Right renal pelvis (tissue), 4 donors: ENCODE data around the gene ASIC2. TPM values are rescaled to one million over a fixed set of nuclear protein-coding genes. Genes with fewer than 3 reads are reported as not detected.

Source experiments
- DNase-seq, 4 donors: peaks; one replicate each; pipeline ENCODE4 v3.0.0-alpha.2; 2013; ENCODE audit warnings: low read depth in 4 of 4, low spot score in 3 of 4, missing footprints in 1 of 4
- polyA plus RNA-seq, 4 donors: library from polyadenylated mRNA; unstranded; fragments of 120-200 nt; gene quantifications; one replicate each; pipeline ENCODE4 v1.2.1, GENCODE V29; 2013; ENCODE audit not compliant: insufficient read length in 4 of 4

ASIC2 gene
- polyA plus RNA-seq, 4 donors: 3.3 to 3.7 (median 3.5) TPM

- no peak for DNase-seq
Observed at GRCh38 chr17:33209671-33210070, 83.4 kb downstream of the ASIC2 start.

GRCh38 chr17:33207231-33207630 lies 85.9 kb downstream of the ASIC2 start:
- no peak for DNase-seq

GRCh38 chr17:33205552-33205951 lies 87.5 kb downstream of the ASIC2 start:
- no peak for DNase-seq

- no peak for DNase-seq
Observed at GRCh38 chr17:33204701-33205100, 88.4 kb downstream of the ASIC2 start.

DNA sequence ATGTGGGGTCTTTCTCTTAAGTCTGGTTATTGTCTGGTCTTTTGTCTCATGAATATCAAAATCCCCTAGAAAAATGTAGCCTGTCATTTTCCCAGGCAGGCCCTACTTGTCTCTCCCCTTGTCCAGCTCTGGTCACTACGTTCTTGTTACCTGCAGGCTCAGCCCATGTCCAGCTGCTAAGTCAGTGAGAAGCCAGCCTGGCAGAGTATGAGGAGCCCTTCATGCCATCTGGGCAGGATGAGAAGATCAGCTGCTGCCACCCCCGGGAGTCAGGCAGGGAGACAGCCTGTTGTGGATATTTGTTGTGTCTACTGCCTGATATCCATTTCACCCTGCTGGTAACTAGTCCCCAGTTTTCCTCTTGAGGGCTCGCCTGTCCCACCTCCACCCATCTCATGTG lies 88.9 kb downstream of the ASIC2 start:
- no peak for DNase-seq

GRCh38 chr17:33202796-33203495 lies 90.1 kb downstream of the ASIC2 start:
- DNase-seq: no peak

GRCh38 chr17:33202021-33202420 lies 91.1 kb downstream of the ASIC2 start:
- DNase-seq: no peak

- DNase-seq: no peak
Observed at GRCh38 chr17:33201283-33201682, 91.8 kb downstream of the ASIC2 start.

DNA sequence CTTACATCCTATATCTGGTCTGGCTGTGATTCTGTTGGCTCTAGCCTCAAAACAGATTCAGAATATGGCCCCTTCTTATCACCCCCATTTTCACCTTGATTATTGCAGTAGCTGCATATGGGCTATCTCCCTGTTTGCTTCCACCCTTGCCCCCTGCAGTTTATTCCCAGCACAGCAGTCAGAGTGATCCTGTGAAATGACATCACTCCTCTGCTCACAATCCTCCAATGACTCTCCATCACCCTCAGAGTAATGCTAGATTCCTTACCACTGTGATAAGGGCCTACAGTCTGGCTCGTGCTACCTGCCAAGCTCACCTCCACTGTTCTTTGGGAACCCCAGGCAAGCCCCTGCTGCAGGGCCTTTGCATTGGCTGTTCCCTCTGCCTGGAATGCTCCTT lies 92.5 kb downstream of the ASIC2 start:
- DNase-seq: no peak

DNA sequence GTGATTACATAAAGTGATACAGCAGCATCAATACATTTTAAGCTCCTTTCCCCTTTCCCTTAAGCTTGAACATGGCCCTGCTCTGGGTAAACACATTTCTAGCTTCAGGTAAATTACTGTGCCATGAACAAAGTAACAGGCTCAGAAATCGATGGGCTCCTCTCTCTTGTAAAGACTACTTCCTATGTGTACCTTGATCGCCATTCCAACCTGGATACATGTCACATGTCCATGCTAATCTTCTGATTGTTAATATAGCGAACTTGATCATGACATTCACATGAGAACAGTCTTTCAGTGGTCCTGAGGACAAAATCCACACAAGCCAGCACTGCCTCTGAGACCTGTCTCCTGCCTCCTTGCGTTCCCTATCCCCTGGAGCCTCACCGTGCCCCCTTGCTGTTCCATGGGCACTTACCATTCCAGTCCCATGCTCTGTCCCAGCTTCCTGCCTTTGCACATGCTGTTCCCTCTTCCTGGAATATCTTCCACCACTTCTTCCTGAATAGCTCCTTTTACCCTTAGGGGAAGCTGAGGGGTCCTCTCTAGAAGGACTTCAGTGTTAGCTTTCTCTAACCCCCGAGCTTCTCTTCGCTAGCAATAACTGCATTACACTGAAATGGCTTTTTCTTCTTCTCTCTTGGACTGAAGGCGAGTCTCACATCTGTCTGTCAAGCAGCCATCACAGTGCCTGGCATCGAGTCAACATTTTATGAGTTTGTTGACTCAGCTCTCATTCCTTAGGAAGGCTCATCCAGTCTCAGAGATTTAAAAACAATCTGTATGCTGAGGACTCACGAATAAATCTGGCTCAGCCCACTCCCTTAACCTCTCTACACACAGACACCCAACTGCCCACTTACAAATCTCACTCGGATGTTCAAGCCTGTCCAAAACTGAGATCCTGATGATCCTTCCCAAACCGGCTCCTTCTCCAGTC lies 93.3 kb downstream of the ASIC2 start:
- DNase-seq: peak in 1 of 4 donors; percentile 26

DNA sequence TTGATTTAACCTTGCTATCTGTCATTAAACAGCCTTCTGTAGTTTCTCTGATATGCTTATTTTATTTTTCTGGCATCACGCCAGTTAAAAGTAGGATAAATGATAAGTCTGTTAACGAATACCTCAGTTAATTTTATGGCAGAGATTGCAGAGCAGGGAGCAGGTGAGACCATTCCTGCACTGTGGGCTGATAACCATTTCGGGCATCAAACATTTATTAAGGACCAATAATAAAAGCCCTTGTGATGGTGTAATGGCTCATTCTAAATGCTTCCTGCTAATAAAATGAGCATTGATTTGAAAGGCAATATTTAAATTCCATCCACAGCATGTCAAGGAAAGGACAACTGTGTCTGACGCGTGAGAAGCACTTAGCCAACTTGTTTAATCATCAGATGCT lies 94.1 kb downstream of the ASIC2 start:
- no peak for DNase-seq

GRCh38 chr17:33197342-33197741 lies 95.8 kb downstream of the ASIC2 start:
- no peak for DNase-seq

GRCh38 chr17:33196883-33197282 lies 96.2 kb downstream of the ASIC2 start:
- DNase-seq: no peak

- no peak for DNase-seq
Observed at GRCh38 chr17:33192951-33193911, 99.9 kb downstream of the ASIC2 start.

- no peak for DNase-seq
Observed at GRCh38 chr17:33183487-33184026, 109.5 kb downstream of the ASIC2 start.

DNA sequence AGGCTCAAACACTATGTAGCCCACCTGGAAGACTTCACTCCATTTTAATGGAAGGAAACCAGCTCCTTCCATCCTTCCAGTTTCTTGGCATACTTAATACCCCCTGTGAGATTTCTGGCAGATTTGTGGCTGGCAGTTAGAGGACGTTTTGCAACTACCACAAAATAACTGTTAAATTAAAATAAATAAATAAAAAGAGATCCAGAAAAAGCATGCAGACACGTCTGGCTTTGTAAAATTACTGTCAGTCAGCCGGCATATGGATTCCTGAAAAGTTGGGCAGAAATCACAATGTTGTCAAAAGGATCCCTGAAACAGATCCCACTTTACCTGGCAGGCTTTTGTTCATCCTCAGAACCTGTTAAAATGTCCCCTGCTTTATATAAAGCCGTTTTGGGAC lies 113.9 kb downstream of the ASIC2 start:
- no peak for DNase-seq

DNA sequence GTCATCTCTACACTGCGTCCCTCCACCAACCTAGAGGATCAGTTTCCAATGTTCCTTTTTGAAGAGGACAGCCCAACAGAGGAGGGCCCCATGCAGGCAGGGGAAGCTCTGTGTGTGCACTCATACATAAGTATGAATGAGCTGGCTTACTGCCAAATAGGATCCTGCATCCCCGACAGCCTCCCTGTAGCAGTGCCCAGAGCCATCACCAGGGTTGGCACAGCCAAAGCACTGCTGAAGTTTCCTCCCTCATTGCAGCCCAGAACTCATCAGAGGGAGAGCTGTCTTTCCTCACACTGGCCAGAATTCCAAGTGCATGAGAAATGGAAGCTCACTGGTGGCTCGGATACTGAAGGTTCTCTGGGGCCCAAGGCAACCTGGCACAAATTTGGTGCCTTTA lies 114.4 kb downstream of the ASIC2 start:
- DNase-seq: no peak

DNA sequence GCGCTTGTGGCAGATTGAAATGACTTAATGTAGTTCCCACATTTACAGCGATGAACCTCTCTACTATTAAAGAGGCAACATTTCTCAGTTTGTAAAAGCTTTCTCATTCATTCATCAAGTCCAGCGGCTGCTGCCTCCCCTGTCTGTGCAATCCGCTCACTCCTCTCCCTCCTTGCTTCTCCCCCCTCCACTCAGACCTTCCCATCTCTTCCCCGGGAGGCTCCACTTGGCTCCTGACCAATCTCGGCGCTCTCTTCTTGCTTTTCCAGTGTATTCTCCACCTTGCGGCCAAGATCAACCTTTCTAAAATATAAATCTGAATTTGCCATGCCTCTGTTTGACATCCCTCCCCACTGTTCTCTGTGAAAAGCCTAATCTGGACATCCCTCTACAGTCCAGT lies 117.5 kb downstream of the ASIC2 start:
- DNase-seq: no peak

DNA sequence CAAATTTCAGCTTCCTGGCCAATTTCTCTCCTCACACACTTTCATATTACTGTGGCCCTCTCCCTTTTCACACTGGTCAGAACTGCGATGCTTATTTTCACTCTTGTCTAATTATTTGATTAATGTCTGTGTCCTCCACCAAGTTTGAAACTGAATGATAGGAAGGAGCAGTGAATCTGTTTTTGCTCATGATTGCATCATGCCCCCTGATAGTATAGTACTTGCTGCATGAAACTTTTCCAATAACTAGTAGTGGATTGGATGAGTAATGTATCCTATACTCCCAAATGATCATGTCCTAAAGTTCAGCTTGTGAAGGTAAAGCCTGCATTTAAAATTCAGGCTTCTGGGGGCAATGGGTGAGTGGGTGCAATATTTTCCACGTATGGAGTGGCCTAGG lies 121.2 kb downstream of the ASIC2 start:
- DNase-seq: no peak

GRCh38 chr17:33169580-33170285 lies 123.4 kb downstream of the ASIC2 start:
- peak in 2 of 4 donors; percentile 25 to 47 for DNase-seq
